Activated CD8-positive, alpha-beta memory T cell treated with anti-CD3 and anti-CD28 coated beads, Interleukin-2, amount 10 ng/mL, durations not matched to agents 7 days and 5 days (primary cell): ENCODE data around the gene SHISA7. TPM values are rescaled to one million over a fixed set of nuclear protein-coding genes. Genes with fewer than 3 reads are reported as not detected.
A peak's percentile ranks its signal among the peaks of the same experiment; 100 is the strongest.
"Not testable (repeated sequence)": the region's sequence is repeated elsewhere in the genome, so short reads cannot be mapped to it uniquely, and the experiment has no call there.

Experiments used
- ATAC-seq: fragments of 150-1000 bp; cut with Tn5 transposase; one replicate; pipeline ENCODE4 v1.10.0; 2021; ENCODE audit warnings: moderate library complexity
- CTCF ChIA-PET: fragments of 350-600 bp; sonication (Branson Sonifier 250); formaldehyde crosslinking; loops from one replicate; lab custom pipeline; 2021; ENCODE audit warnings: antibody characterized with exemption; lab: Charles Lee
- DNase-seq: peaks from one replicate; pipeline ENCODE4 v3.0.0-alpha.2; 2020
- H3K27ac Mint-ChIP-seq: one replicate; pipeline ENCODE4 v1.8.0; 2021; ENCODE audit warnings: mild to moderate bottlenecking, mixed read lengths
- H3K27me3 Mint-ChIP-seq: one replicate; pipeline ENCODE4 v1.8.0; 2021; ENCODE audit warnings: mixed read lengths
- H3K36me3 Mint-ChIP-seq: one replicate; pipeline ENCODE4 v1.8.0; 2021; ENCODE audit warnings: mild to moderate bottlenecking, mixed read lengths
- H3K4me1 Mint-ChIP-seq: one replicate; pipeline ENCODE4 v1.8.0; 2021; ENCODE audit warnings: mixed read lengths
- H3K4me3 Mint-ChIP-seq: one replicate; pipeline ENCODE4 v1.8.0; 2021; ENCODE audit warnings: mild to moderate bottlenecking, moderate library complexity, mixed read lengths
- H3K9me3 Mint-ChIP-seq: one replicate; pipeline ENCODE4 v1.8.0; 2022; ENCODE audit warnings: low read depth, mixed read lengths
- total RNA-seq, 2 experiments: library from RNA; stranded (reverse); gene quantifications; one replicate each; pipeline ENCODE4 v1.2.3, GENCODE V29; 2021

The SHISA7 gene
- total RNA-seq, 2 experiments from 2014 or later = not detected

DNA sequence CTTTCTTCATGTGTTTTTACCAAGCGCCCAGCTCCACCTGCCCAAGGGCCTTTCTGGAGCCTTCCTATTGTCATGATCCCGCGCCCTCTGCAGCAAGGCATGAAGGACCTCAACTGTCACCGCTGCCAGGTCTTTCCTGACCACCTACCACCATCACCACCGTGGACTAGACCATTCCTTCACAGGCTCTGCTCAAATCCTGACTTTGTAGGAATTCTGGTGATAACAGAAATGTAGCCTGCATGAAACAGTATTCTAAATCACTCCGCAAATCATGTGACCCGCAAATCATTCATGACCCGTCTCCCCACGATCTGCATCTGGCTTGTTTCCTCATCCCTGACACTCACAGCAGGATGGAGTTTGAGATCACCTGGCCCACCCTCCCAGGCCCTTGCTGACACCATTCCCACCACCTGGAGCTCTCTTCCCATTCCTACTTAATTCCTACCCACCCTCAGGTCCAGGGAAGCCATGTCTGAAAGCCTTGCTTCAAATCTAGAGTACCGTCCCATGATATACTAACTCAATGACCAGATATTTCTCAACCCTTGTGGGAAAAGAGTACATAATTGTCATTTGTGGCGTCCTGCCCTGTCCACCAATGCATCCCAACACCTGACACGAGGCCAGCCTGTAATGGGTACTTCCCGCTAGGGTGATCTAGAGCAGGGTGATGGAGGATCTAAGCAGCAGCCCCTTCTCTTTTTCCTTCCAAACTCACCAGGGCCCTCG, 36.8 kb downstream of the SHISA7 start:
- DNase-seq (no peak), ATAC-seq (no peak)
- H3K9me3 Mint-ChIP-seq = no peaks in the 10 kb centered on the region
- H3K4me3 Mint-ChIP-seq = peak overlapping the region; percentile 88
- CTCF ChIA-PET = interaction anchor here (0.8 to 1.9 kb wide), 3 partner anchors 12 to 114 kb away, joined by 3 to 4 read pairs (median 3); no protein-coding TSS in a partner anchor
- H3K27ac Mint-ChIP-seq = peak overlapping the region; percentile 97
- H3K36me3 Mint-ChIP-seq = peaks cover 53% of the 10 kb centered on the region
- peaks cover 50% of the 10 kb centered on the region for H3K4me1 Mint-ChIP-seq
- no peaks in the 10 kb centered on the region for H3K27me3 Mint-ChIP-seq

DNA sequence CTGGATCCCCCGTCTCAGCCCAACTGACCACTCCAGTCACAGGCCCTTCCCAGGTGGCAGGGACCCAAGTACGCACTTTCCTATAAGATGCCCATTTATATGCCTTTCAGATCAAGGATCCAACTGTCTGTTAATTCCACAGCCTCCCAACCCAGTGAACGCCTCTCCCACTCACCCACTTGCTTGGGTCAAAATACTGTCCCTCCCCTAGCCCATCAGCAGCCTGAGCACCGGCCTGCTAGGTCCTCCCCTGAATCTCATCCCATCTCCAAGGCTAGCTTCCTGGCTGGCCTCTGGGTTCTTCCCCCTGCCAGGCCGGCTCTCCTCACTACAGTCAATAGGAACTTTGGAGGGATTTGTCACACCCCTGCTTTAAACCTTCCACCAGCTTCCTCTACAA, 37.5 kb downstream of the SHISA7 start:
- Mint-ChIP-seq H3K27ac (peak overlapping the region; percentile 97), H3K27me3 (no peaks in the 10 kb centered on the region), H3K9me3 (no peaks in the 10 kb centered on the region), H3K4me1 (peaks cover 54% of the 10 kb centered on the region), H3K36me3 (peaks cover 57% of the 10 kb centered on the region), H3K4me3 (peak overlapping the region; percentile 88)
- DNase-seq = no peak
- CTCF ChIA-PET = interaction anchor here (0.8 to 1.2 kb wide), 2 partner anchors 13 to 104 kb away, joined by 3 read pairs; no protein-coding TSS in a partner anchor
- no peak for ATAC-seq

GRCh38 chr19:55402509-55402908, 40.6 kb downstream of the SHISA7 start:
- CTCF ChIA-PET = no interaction called here
- Mint-ChIP-seq H3K27ac (peak overlapping the region; percentile 43), H3K9me3 (no peaks in the 10 kb centered on the region), H3K27me3 (no peaks in the 10 kb centered on the region), H3K36me3 (peaks cover 59% of the 10 kb centered on the region), H3K4me1 (peaks cover 62% of the 10 kb centered on the region), H3K4me3 (no peak overlapping the region)
- DNase-seq = no peak
- ATAC-seq = no peak

- Mint-ChIP-seq H3K4me1 (peaks cover 60% of the 10 kb centered on the region), H3K36me3 (peaks cover 52% of the 10 kb centered on the region)
- H3K27ac Mint-ChIP-seq, CTCF ChIA-PET, H3K9me3 Mint-ChIP-seq, DNase-seq, H3K27me3 Mint-ChIP-seq, H3K4me3 Mint-ChIP-seq, ATAC-seq: not testable (repeated sequence)
These were observed 41.7 kb downstream of the SHISA7 start for GRCh38 chr19:55401390-55401789.

GRCh38 chr19:55400281-55401087, 42.6 kb downstream of the SHISA7 start:
- no peak for DNase-seq
- H3K9me3 Mint-ChIP-seq = no peaks in the 10 kb centered on the region
- peaks cover 51% of the 10 kb centered on the region for H3K4me1 Mint-ChIP-seq
- H3K27me3 Mint-ChIP-seq = no peaks in the 10 kb centered on the region
- CTCF ChIA-PET = interaction anchor here (0.8 to 1.7 kb wide), 2 partner anchors 206 to 259 kb away, joined by 3 to 7 read pairs; partner anchors contain the start of gene ZNF865
- ATAC-seq = peak; percentile 6
- H3K27ac Mint-ChIP-seq = no peak overlapping the region
- H3K4me3 Mint-ChIP-seq = no peak overlapping the region
- peaks cover 43% of the 10 kb centered on the region for H3K36me3 Mint-ChIP-seq

DNA sequence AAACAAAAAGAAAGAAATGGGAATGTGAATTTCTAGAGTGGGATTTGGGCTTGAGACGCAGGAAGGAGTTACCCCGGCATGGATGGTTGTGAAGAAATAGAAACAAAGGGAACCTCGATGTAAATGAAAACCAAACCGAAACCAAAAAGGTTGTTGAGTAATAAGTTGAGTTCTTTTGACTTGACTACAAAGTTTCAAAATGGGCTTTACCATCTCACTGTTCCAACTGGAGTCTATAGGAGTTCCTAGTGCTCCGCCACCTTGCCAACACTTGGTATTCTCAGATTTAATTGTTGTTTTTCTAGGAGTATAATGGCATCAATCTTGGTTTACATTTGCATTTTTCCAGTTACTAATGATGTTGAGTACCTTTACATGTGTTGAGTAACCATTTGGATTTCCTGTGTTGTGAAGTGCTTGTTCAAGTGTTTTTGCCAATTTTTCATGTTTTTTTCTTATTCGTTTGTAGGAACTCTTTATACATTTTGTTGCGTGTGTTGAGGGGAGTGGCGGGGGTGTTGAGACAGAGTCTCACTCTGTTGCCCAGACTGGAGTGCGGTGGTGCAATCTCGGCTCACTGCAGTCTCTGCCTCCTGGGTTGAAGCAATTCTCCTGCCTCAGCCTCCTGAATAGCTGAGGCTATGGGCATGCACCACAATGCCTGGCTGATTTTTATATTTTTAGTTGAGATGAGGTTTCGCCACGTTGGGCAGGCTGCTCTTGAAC, 44.7 kb downstream of the SHISA7 start:
- peak overlapping the region; percentile 88 for H3K27ac Mint-ChIP-seq
- peak; percentile 43 for ATAC-seq
- CTCF ChIA-PET = no interaction called here
- no peaks in the 10 kb centered on the region for H3K9me3 Mint-ChIP-seq
- peaks cover 30% of the 10 kb centered on the region for H3K36me3 Mint-ChIP-seq
- no peaks in the 10 kb centered on the region for H3K27me3 Mint-ChIP-seq
- peaks cover 38% of the 10 kb centered on the region for H3K4me1 Mint-ChIP-seq
- H3K4me3 Mint-ChIP-seq = peak overlapping the region; percentile 59
- no peak for DNase-seq

- H3K36me3 Mint-ChIP-seq = peaks cover 19% of the 10 kb centered on the region
- H3K27me3 Mint-ChIP-seq = no peaks in the 10 kb centered on the region
- DNase-seq (no peak), ATAC-seq (no peak)
- no peaks in the 10 kb centered on the region for H3K9me3 Mint-ChIP-seq
- peaks cover 25% of the 10 kb centered on the region for H3K4me1 Mint-ChIP-seq
- H3K27ac Mint-ChIP-seq = no peak overlapping the region
- no peak overlapping the region for H3K4me3 Mint-ChIP-seq
- CTCF ChIA-PET = no interaction called here
These were observed 50.0 kb downstream of the SHISA7 start for GRCh38 chr19:55392820-55393761.

DNA sequence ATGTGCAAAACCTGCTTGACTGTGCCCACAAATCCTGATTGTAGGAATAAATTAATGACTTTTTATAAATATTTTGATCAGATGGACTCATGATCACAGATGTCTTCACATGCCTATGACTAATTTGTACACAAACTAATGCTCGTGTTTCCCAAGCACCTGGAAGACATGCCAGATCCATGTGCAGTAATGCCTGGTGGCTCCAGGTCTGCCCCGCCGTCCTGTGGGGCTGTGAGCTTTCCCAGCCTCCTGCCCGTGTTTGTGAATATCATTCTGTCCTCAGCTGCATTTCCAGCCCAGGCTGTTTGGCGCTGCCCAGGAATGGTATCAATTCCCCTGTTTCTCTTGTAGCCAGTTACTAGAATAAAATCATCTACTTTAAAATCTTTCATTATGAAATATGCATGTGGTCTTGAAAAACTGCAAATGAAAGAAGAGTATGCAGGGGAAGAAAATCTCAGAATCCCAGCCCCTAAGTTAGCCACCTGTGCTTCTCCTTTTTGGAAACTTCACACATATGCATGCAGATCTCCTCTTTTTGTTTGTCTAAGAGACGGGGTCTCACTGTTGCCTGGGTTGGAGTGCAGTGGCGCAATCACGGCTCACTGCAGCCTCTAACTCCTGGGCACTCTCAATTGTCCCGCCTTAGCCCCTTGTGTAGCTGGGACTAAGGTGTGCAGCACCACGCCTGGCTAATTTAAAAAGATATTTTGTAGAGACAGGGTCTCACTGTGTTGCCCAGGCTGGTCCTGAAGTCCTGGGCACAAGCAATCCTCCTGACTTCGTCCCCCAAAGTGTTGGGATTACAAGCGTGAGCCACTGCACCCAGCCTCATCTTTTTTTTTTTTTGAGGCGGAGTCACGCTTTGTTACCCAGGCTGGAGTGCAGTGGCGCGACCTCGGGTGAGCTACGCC, 51.1 kb downstream of the SHISA7 start:
- no peak for DNase-seq
- H3K9me3 Mint-ChIP-seq = no peaks in the 10 kb centered on the region
- H3K4me3 Mint-ChIP-seq = no peak overlapping the region
- no peaks in the 10 kb centered on the region for H3K27me3 Mint-ChIP-seq
- H3K4me1 Mint-ChIP-seq = peaks cover 30% of the 10 kb centered on the region
- CTCF ChIA-PET = interaction anchor here (2.2 kb wide), 1 partner anchor 100 kb away, joined by 4 read pairs; no protein-coding TSS in a partner anchor
- peaks cover 30% of the 10 kb centered on the region for H3K36me3 Mint-ChIP-seq
- no peak for ATAC-seq
- H3K27ac Mint-ChIP-seq = no peak overlapping the region

DNA sequence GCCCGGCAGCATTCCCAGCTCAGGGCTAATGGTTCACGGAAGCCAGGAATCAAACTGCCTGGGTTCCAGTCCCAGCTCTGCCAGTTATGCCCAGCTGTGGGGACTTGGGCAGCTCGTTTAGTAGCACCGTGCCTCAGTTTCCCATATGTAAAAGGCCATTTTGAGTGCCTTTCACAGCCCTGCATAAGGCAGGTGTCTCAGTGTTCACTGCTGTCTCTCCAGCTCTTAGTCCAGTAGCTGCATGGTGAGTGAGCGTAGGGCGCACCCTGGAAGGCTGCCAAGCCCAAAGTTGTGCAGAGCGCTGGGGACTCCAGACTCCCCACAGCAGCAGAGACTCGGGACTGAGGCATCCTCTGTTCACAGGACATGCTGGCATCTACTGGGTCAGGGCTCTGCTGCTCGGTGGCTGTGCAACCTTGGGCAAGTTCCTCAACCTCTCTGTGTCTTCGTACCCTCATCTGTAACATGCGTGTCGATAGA, 51.9 kb downstream of the SHISA7 start:
- DNase-seq (no peak), ATAC-seq (no peak)
- no peaks in the 10 kb centered on the region for H3K27me3 Mint-ChIP-seq
- CTCF ChIA-PET = interaction anchor here (2.2 kb wide), 1 partner anchor 99 kb away, joined by 4 read pairs; no protein-coding TSS in a partner anchor
- no peaks in the 10 kb centered on the region for H3K9me3 Mint-ChIP-seq
- H3K36me3 Mint-ChIP-seq = peaks cover 37% of the 10 kb centered on the region
- H3K4me3 Mint-ChIP-seq = no peak overlapping the region
- peak overlapping the region; percentile 11 for H3K27ac Mint-ChIP-seq
- H3K4me1 Mint-ChIP-seq = peaks cover 34% of the 10 kb centered on the region

DNA sequence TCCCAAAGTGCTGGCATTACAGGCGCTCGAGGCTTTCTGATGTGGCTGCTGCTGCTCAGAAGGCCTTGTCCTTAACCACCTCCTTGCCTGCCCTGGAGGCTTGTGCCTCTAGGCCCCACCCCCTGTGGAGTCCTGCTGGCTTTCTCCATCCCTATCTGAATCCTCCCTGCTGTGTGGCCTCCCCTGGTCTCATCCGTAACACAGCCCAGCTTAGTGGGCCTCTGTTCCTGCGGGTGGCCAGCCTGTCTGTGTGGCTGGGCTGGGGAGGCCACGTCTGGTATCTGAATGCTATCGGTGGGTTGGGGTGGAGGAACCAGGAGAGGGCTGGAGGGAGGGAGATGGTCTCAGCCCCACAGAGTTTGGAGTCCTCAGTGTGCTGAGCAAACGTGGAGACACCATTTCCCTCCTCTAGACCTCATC, 52.6 kb downstream of the SHISA7 start:
- Mint-ChIP-seq H3K36me3 (peaks cover 43% of the 10 kb centered on the region), H3K27ac (no peak overlapping the region), H3K4me3 (no peak overlapping the region), H3K9me3 (no peaks in the 10 kb centered on the region), H3K4me1 (peaks cover 34% of the 10 kb centered on the region), H3K27me3 (no peaks in the 10 kb centered on the region)
- no peak for ATAC-seq
- no peak for DNase-seq
- CTCF ChIA-PET = interaction anchor here (0.6 to 2.2 kb wide), 4 partner anchors 17 to 113 kb away, joined by 3 to 4 read pairs (median 4); partner anchors contain the start of gene UBE2S
